GM19463 (cell line): Measurements from ENCODE around the gene CACNA1E.

Experiments used
- ATAC-seq: cut with Tn5 transposase; IDR thresholded peaks from one replicate; pipeline ENCODE4 v1.9.1; 2021; ENCODE audit warnings: mild to moderate bottlenecking, moderate library complexity; ENCODE audit not compliant: unreplicated experiment

Gene CACNA1E

GRCh38 chr1:181482521-181483284, 614 bp upstream of the CACNA1E start:
- peak; percentile 47 for ATAC-seq

GRCh38 chr1:181484821-181485220, 1.5 kb downstream of the CACNA1E start:
- no peak for ATAC-seq

GRCh38 chr1:181485287-181486097, 2.2 kb downstream of the CACNA1E start:
- ATAC-seq, result peak; percentile 38

- no peak for ATAC-seq
Observed at GRCh38 chr1:181486098-181486420, 2.7 kb downstream of the CACNA1E start.

GRCh38 chr1:181488866-181489265, 5.5 kb downstream of the CACNA1E start:
- no peak for ATAC-seq

GRCh38 chr1:181490276-181490675, 7.0 kb downstream of the CACNA1E start:
- no peak for ATAC-seq

- ATAC-seq, result no peak
Observed at GRCh38 chr1:181490740-181491712, 7.7 kb downstream of the CACNA1E start.

GRCh38 chr1:181493166-181493565, 9.8 kb downstream of the CACNA1E start:
- ATAC-seq, result no peak

GRCh38 chr1:181493885-181494284, 10.6 kb downstream of the CACNA1E start:
- no peak for ATAC-seq

GRCh38 chr1:181496759-181497158, 13.4 kb downstream of the CACNA1E start:
- ATAC-seq, result no peak

GRCh38 chr1:181497870-181498269, 14.6 kb downstream of the CACNA1E start:
- peak; percentile 62 for ATAC-seq

- ATAC-seq, result no peak
Observed at GRCh38 chr1:181499825-181500224, 16.5 kb downstream of the CACNA1E start.

- no peak for ATAC-seq
Observed at GRCh38 chr1:181500636-181501035, 17.3 kb downstream of the CACNA1E start.

- no peak for ATAC-seq
Observed at GRCh38 chr1:181501612-181502011, 18.3 kb downstream of the CACNA1E start.

- ATAC-seq, result no peak
Observed at GRCh38 chr1:181503171-181503810, 20.0 kb downstream of the CACNA1E start.

- peak; percentile 36 for ATAC-seq
Observed at GRCh38 chr1:181504399-181504842, 21.1 kb downstream of the CACNA1E start.

- no peak for ATAC-seq
Observed at GRCh38 chr1:181506563-181507353, 23.4 kb downstream of the CACNA1E start.

GRCh38 chr1:181508486-181509165, 25.3 kb downstream of the CACNA1E start:
- peak; percentile 45 for ATAC-seq

GRCh38 chr1:181513786-181514297, 30.5 kb downstream of the CACNA1E start:
- peak; percentile 3 for ATAC-seq
